ACC112 (cell line): Measurements from ENCODE around the gene DNAL4.

Experiments
- H2AFZ ChIP-seq: fragments of 200-600 bp; sonication (generic); one replicate; pipeline ENCODE4 v1.6.0; 2017; ENCODE audit warnings: antibody characterized with exemption, low read length; ENCODE audit not compliant: unreplicated experiment
- H3K27ac ChIP-seq: fragments of 200-600 bp; sonication (generic); 2 replicates; pipeline ENCODE4 v1.5.1; 2014; ENCODE audit warnings: low read depth, mild to moderate bottlenecking, antibody characterized with exemption, low read length, moderate library complexity
- H3K27me3 ChIP-seq: fragments of 200-600 bp; sonication (generic); 2 replicates; pipeline ENCODE4 v1.6.1; 2014; ENCODE audit warnings: mild to moderate bottlenecking, antibody characterized with exemption, low read length, moderate library complexity, mixed read lengths; ENCODE audit not compliant: insufficient read depth
- H3K36me3 ChIP-seq: fragments of 200-600 bp; sonication (generic); 2 replicates; pipeline ENCODE4 v1.6.1; 2016; ENCODE audit warnings: mild to moderate bottlenecking, antibody characterized with exemption, low read length, moderate library complexity, mixed read lengths; ENCODE audit not compliant: insufficient read depth
- H3K4me1 ChIP-seq: fragments of 200-600 bp; sonication (generic); one replicate; pipeline ENCODE4 v1.6.1; 2016; ENCODE audit warnings: low read length, mixed read lengths; ENCODE audit not compliant: insufficient read depth, unreplicated experiment, control insufficient read depth
- H3K4me3 ChIP-seq: fragments of 200-600 bp; sonication (generic); 2 replicates; pipeline ENCODE4 v1.5.1; 2014; ENCODE audit warnings: mild to moderate bottlenecking, low read depth, low read length
- H3K79me2 ChIP-seq: fragments of 200-600 bp; sonication (generic); one replicate; pipeline ENCODE4 v1.6.0; 2016; ENCODE audit warnings: low read length; ENCODE audit not compliant: control insufficient read depth, unreplicated experiment, insufficient read depth

The DNAL4 gene

DNA sequence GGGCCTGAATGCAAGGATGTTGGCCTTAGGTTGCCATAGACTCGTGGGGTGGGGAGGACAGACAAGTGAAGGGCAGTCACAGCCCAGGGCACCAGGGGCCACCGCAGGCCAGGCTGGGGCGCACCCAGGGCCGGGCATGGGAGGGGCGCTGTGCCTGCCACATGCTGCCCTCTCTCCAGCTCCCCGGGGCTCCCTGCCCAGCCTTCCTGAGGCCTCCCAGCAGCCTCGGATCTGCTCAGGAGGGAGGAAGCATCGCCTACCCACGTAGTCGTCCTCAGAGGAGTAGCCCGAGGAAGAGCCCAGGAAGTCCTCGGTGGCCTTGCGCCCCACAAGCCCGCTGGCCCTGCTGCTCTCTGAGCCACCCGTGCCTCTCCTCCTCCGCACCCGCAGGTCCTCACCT lies 43.3 kb downstream of the DNAL4 start:
- Histone ChIP-seq H2AFZ (no peak overlapping the region), H3K4me3 (no peak overlapping the region), H3K4me1 (peaks cover 8% of the 10 kb centered on the region), H3K36me3 (no peaks in the 10 kb centered on the region), H3K27me3 (no peaks in the 10 kb centered on the region), H3K79me2 (peaks cover 10% of the 10 kb centered on the region), H3K27ac (no peak overlapping the region)

DNA sequence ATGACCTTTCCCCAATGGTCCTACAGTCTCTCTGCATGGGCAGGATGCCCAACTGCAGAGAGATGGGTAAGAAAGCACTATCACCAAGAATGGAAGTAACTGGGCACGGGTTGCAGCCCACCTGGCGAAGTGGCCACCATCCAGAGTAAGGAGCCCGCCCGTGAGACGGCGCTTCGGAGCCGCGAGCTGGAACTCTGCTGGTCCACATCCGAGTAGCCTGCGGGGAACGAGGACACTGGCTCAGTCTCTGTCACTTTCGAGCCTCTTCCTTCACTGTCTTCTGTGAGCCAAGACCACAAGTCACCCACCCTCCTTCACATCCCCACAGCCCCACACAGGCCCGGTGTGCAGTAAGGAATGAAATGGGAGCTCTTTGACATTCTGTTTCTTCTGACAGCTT lies 43.8 kb downstream of the DNAL4 start:
- Histone ChIP-seq H2AFZ (no peak overlapping the region), H3K27ac (no peak overlapping the region), H3K79me2 (peaks cover 10% of the 10 kb centered on the region), H3K36me3 (no peaks in the 10 kb centered on the region), H3K27me3 (no peaks in the 10 kb centered on the region), H3K4me1 (peaks cover 8% of the 10 kb centered on the region), H3K4me3 (no peak overlapping the region)

GRCh38 chr22:38748487-38749136 lies 45.3 kb downstream of the DNAL4 start:
- Histone ChIP-seq H3K79me2 (peaks cover 2% of the 10 kb centered on the region), H3K4me1 (peaks cover 1% of the 10 kb centered on the region), H3K4me3 (no peak overlapping the region), H3K36me3 (no peaks in the 10 kb centered on the region), H2AFZ (no peak overlapping the region), H3K27ac (no peak overlapping the region), H3K27me3 (no peaks in the 10 kb centered on the region)

DNA sequence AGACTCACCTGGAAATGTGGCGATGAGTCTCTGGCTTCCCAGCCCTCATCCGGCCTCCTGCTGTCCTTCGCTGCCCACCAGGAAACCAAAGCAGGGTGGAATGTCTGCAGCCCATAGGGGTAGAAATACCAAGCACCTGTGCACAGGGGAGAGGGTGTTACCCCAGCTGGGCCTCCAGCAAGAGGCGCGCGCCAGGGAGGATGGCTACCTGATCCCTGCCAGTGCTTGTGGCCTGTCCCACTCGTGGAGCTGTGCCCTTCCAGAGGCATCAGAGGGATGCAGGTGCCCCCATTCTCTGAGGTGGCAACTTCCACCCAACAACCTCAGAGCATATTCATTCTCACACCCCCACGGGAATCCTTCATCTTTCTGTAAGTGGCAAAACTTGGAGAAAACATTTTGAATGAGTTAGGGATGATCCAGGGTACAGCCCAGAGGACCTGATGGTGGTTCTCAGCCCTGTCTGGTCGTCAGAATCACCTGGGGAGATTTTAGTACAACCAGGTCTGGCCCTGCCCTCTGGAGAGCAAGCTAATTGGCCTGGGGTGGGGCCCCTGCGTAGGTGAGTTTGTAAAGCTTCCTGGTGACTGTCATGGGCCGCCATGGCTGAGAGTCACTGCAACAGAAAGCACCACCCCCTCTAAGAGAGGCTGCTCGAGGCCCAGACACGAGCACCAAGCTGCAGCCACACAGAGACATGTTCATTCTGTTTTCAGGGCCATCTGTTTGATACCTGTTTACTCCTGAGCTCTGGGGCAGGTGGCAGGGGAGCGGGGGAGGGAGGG lies 48.1 kb downstream of the DNAL4 start:
- Histone ChIP-seq H3K4me1 (no peaks in the 10 kb centered on the region), H3K27ac (no peak overlapping the region), H3K27me3 (no peaks in the 10 kb centered on the region), H3K4me3 (no peak overlapping the region), H3K79me2 (no peaks in the 10 kb centered on the region), H2AFZ (no peak overlapping the region), H3K36me3 (no peaks in the 10 kb centered on the region)

DNA sequence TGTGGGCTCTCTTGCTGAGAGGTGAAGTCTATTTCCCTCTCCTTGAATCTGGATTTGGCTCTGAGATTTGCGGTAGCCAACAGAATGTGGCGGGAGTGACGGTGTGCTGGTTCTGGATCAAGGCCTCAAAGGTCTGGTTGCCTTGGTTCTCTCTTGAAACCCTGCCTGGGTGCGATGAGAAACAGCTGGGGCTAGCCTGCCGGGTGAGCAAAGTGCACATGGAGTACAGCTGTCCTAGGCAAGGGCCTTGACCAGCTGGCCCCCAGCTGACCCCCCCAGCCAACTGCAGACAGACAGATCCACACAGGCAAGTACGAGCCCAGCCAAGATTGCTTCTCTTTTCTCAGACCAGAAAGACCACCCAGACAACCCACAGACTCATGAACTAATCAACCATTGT lies 49.0 kb downstream of the DNAL4 start:
- Histone ChIP-seq H3K4me3 (no peak overlapping the region), H3K4me1 (no peaks in the 10 kb centered on the region), H3K27ac (no peak overlapping the region), H3K27me3 (no peaks in the 10 kb centered on the region), H3K79me2 (no peaks in the 10 kb centered on the region), H2AFZ (no peak overlapping the region), H3K36me3 (no peaks in the 10 kb centered on the region)

DNA sequence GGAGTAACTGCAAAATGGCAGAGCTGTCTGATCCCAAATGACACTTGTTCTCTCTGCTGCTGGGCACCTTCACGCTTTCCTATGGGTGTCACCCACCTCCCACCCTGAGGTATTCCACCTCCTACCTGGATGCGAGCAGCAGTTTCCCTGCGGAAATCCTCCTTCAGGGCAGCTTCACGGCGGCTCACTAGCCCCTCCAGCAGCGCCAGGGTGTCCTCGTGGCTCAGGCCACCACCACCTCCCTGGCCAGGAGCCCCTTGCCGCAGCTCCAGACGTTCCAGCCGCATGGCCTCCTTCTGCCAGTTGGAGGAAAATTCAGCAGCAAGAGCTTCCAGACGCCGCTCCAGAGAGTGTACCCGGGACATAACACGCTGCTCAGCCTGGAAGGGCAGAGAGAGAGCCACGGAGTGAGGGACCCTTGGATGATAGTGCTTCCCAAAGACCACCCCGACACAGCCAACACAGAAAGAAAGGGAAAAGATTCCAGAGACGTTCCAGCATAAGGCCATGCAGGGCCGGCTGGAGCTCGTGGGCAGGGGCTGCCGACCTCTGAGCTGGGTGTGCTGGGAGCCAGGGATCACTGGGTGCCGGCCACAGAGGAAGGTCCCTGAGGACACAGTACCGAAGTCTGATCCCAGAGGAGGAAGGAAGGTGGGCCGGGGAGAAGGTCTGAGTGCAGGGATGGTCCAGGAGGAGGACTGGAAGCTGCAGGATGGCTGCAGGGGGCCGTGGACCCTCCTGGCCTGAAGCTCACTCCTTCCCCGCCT lies 51.6 kb downstream of the DNAL4 start:
- Histone ChIP-seq H2AFZ (no peak overlapping the region), H3K79me2 (no peaks in the 10 kb centered on the region), H3K27ac (no peak overlapping the region), H3K27me3 (no peaks in the 10 kb centered on the region), H3K36me3 (no peaks in the 10 kb centered on the region), H3K4me1 (no peaks in the 10 kb centered on the region), H3K4me3 (no peak overlapping the region)

DNA sequence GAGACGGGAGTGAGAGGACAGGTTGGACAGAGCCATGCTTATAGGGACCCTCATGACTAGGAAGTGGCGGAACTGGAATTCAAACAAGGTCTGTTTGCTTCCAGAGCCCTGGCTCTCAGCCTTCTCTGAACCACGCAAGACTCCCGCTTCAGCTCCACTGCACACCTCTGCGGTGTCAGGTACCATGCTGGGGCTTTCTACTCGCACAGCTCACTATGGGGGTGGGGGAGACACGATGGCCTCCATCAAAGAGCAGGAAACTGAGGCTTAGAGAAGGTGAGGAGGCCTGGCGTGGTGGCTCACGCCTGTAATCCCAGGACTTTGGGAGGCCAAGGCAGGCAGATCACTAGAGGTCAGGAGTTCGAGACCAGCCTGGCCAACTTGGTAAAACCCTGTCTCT lies 52.4 kb downstream of the DNAL4 start:
- H3K4me1 ChIP-seq = no peaks in the 10 kb centered on the region
- H3K27me3 ChIP-seq = no peaks in the 10 kb centered on the region
- no peaks in the 10 kb centered on the region for H3K79me2 ChIP-seq
- no peak overlapping the region for H3K4me3 ChIP-seq
- no peaks in the 10 kb centered on the region for H3K36me3 ChIP-seq
- no peak overlapping the region for H2AFZ ChIP-seq
- no peak overlapping the region for H3K27ac ChIP-seq

GRCh38 chr22:38741166-38741565 lies 52.8 kb downstream of the DNAL4 start:
- Histone ChIP-seq H3K79me2 (no peaks in the 10 kb centered on the region), H3K4me1 (no peaks in the 10 kb centered on the region), H3K36me3 (no peaks in the 10 kb centered on the region), H3K27ac (no peak overlapping the region), H3K27me3 (no peaks in the 10 kb centered on the region), H3K4me3 (no peak overlapping the region), H2AFZ (no peak overlapping the region)

- Histone ChIP-seq H3K27me3 (no peaks in the 10 kb centered on the region), H3K79me2 (no peaks in the 10 kb centered on the region), H3K36me3 (no peaks in the 10 kb centered on the region), H3K4me1 (no peaks in the 10 kb centered on the region), H3K27ac (no peak overlapping the region), H2AFZ (no peak overlapping the region), H3K4me3 (no peak overlapping the region)
Observed at GRCh38 chr22:38740754-38741153, 53.2 kb downstream of the DNAL4 start.

DNA sequence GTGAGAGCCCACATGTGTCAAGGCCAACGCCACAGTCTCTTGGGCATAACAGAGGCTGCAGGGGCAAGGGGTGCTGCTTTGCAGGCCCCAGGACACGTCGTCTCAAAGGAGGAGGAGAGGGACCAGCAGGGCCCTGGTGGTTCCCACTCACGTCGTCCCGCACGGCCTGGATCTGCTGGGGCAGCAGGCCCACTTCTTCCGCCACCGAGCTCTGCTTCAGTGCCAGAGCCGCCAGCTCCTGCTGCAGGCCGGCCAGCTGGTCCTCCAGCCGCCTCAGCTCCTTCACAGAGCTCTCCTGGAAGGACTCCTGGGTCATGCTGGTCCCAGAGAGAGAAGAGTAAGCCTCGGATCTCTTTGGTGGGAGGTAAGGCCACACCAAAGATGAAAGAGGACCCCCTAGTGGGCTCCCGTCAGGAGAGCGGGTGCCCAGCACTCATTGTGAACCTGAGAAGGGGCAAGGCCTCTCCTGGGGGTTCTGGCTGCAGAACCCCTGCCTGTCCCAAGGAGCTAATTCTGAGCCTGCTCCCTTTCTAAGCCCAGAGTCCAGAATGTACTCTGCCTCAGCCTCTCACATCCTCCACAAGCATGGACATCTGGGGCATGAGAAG lies 53.7 kb downstream of the DNAL4 start:
- no peaks in the 10 kb centered on the region for H3K27me3 ChIP-seq
- no peaks in the 10 kb centered on the region for H3K4me1 ChIP-seq
- H3K36me3 ChIP-seq = no peaks in the 10 kb centered on the region
- H3K27ac ChIP-seq = no peak overlapping the region
- no peak overlapping the region for H2AFZ ChIP-seq
- no peak overlapping the region for H3K4me3 ChIP-seq
- no peaks in the 10 kb centered on the region for H3K79me2 ChIP-seq
